HepG2 (cell line): Measurements from ENCODE around the gene HES7. TPM values are rescaled to one million over a fixed set of nuclear protein-coding genes. Genes with fewer than 3 reads are reported as not detected.

ENCODE experiments used
- KLF12 ChIP-seq: sonication (generic); formaldehyde crosslinking; IDR thresholded peaks from 2 replicates; pipeline ENCODE4 v1.4.0; 2020; ENCODE audit warnings: missing genetic modification reagents, borderline replicate concordance
- TRIM24 ChIP-seq: sonication (generic); formaldehyde crosslinking; IDR thresholded peaks from 2 replicates; pipeline ENCODE4 v1.8.0; 2022; ENCODE audit warnings: mild to moderate bottlenecking, missing genetic modification reagents
- ZFP90 ChIP-seq: sonication (generic); formaldehyde crosslinking; IDR thresholded peaks from 2 replicates; pipeline ENCODE4 v1.8.0; 2022; ENCODE audit warnings: missing genetic modification reagents, mild to moderate bottlenecking, inconsistent platforms, borderline replicate concordance
- ZNF101 ChIP-seq: sonication (generic); formaldehyde crosslinking; IDR thresholded peaks from 2 replicates; pipeline ENCODE4 v1.4.0; 2020; ENCODE audit warnings: mild to moderate bottlenecking, low read depth, missing genetic modification reagents, borderline replicate concordance
- ZNF570 ChIP-seq: sonication (generic); formaldehyde crosslinking; IDR thresholded peaks from 2 replicates; pipeline ENCODE4 v1.4.0; 2020; ENCODE audit warnings: mild to moderate bottlenecking, missing genetic modification reagents, borderline replicate concordance
- ZNF607 ChIP-seq: sonication (generic); formaldehyde crosslinking; IDR thresholded peaks from 2 replicates; pipeline ENCODE4 v1.5.1; 2020; ENCODE audit warnings: missing genetic modification reagents, mild to moderate bottlenecking, borderline replicate concordance
- ZNF740 ChIP-seq: sonication (generic); formaldehyde crosslinking; IDR thresholded peaks from 2 replicates; pipeline ENCODE4 v1.4.0; 2020; ENCODE audit warnings: missing genetic modification reagents
- ZNF839 ChIP-seq: sonication (generic); formaldehyde crosslinking; IDR thresholded peaks from 2 replicates; pipeline ENCODE4 v1.4.0; 2020; ENCODE audit warnings: missing genetic modification reagents, mild to moderate bottlenecking, borderline replicate concordance
- ZNF891 ChIP-seq: sonication (generic); formaldehyde crosslinking; IDR thresholded peaks from 2 replicates; pipeline ENCODE4 v1.5.0; 2020; ENCODE audit warnings: mild to moderate bottlenecking, missing genetic modification reagents
- polyA plus RNA-seq, 8 experiments: library from polyadenylated mRNA; depleted of rRNA in 3 of 8; stranded (reverse) in 7 of 8; unstranded in 1 of 8; fragments of >200 nt; fragmentation: Illumina TruSeq in 4 of 8; extraction: Trizol in 4 of 8; gene quantifications; 2 replicates each; pipeline versions ENCODE4 v1.2.1 to v1.2.3, GENCODE V29; 2011 to 2016; ENCODE audit warnings: low read depth in 4 of 8, missing spikeins in 1 of 8, mixed read lengths in 1 of 8; ENCODE audit not compliant: insufficient read depth in 1 of 8
- total RNA-seq, 5 experiments: library from RNA; depleted of rRNA; stranded (reverse); fragments of >200 nt; fragmentation: Illumina TruSeq; extraction: Trizol; gene quantifications; 2 replicates each; pipeline ENCODE4 v1.2.3, GENCODE V29; 2016; ENCODE audit warnings: low read depth in 1 of 5
- TF ChIP-seq, protein P1 (sequence below): sonication (generic); formaldehyde crosslinking; IDR thresholded peaks from 2 replicates; pipeline ENCODE4 v1.4.0; 2020; ENCODE audit warnings: missing genetic modification reagents
- TF ChIP-seq, protein P2 (sequence below): sonication (generic); formaldehyde crosslinking; IDR thresholded peaks from 2 replicates; pipeline ENCODE4 v1.4.0; 2020; ENCODE audit warnings: missing genetic modification reagents, borderline replicate concordance
- TF ChIP-seq, protein P3 (sequence below): IDR thresholded peaks from 2 replicates; pipeline ENCODE4 v1.4.0; 2020; ENCODE audit warnings: mild to moderate bottlenecking, missing genetic modification reagents
- TF ChIP-seq, protein P4 (sequence below): sonication (generic); formaldehyde crosslinking; IDR thresholded peaks from 2 replicates; pipeline ENCODE4 v1.4.0; 2020; ENCODE audit warnings: missing genetic modification reagents, borderline replicate concordance

The HES7 gene
- total and polyA plus RNA-seq, 2 of the 13 experiments (the other 11 are each of a cell fraction or from before 2014, with no cell fraction given) = not detected

DNA sequence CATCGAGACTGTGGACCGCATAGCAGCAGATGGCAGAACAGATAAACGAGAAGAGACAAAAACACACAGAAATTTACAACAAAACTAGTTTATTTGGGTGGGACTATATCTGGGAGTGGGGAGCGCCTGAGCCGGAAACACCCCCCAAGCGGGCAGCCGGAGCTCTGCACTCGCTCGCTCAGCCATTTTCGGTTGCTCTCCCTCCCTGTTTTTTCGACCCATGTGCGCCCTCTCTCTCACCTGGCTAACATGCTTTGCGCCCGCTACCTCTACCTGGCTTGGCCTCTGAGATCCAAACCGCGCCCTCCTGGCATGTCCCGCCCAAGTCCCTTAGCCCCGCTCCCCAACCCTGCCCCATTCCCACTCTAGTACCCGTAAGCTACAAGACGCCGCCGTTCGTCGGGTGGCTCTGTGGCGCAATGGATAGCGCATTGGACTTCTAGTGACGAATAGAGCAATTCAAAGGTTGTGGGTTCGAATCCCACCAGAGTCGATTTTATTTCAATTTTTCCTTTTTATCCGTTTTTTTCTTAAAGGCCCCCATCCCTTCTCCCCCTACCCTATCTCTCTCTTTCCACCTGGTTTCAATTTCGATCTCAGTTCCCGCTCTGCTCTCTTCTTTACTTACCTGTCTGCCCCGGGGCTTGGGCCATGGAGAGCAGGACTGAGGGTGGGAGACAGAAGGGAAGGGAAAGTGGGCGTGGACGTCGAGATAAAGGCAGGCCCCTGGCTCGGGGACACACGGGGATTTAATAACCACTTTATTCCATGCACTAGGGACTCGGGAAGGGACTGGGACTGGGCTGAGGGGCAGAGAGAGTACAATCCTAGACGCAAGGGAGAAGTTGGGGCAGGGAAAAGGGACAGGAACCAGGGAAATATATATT lies 3.1 kb downstream of the HES7 start (continued):
- TF ChIP-seq, protein P1, sequence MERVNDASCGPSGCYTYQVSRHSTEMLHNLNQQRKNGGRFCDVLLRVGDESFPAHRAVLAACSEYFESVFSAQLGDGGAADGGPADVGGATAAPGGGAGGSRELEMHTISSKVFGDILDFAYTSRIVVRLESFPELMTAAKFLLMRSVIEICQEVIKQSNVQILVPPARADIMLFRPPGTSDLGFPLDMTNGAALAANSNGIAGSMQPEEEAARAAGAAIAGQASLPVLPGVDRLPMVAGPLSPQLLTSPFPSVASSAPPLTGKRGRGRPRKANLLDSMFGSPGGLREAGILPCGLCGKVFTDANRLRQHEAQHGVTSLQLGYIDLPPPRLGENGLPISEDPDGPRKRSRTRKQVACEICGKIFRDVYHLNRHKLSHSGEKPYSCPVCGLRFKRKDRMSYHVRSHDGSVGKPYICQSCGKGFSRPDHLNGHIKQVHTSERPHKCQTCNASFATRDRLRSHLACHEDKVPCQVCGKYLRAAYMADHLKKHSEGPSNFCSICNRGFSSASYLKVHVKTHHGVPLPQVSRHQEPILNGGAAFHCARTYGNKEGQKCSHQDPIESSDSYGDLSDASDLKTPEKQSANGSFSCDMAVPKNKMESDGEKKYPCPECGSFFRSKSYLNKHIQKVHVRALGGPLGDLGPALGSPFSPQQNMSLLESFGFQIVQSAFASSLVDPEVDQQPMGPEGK (CRISPR knock-in tag) = peak; percentile 8; the same call in 1 of the 2 replicates
- TF ChIP-seq, protein P2, sequence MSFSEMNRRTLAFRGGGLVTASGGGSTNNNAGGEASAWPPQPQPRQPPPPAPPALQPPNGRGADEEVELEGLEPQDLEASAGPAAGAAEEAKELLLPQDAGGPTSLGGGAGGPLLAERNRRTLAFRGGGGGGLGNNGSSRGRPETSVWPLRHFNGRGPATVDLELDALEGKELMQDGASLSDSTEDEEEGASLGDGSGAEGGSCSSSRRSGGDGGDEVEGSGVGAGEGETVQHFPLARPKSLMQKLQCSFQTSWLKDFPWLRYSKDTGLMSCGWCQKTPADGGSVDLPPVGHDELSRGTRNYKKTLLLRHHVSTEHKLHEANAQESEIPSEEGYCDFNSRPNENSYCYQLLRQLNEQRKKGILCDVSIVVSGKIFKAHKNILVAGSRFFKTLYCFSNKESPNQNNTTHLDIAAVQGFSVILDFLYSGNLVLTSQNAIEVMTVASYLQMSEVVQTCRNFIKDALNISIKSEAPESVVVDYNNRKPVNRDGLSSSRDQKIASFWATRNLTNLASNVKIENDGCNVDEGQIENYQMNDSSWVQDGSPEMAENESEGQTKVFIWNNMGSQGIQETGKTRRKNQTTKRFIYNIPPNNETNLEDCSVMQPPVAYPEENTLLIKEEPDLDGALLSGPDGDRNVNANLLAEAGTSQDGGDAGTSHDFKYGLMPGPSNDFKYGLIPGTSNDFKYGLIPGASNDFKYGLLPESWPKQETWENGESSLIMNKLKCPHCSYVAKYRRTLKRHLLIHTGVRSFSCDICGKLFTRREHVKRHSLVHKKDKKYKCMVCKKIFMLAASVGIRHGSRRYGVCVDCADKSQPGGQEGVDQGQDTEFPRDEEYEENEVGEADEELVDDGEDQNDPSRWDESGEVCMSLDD (CRISPR knock-in tag) = no peak
- TF ChIP-seq ZNF740 (CRISPR knock-in tag) (no peak), ZNF839 (CRISPR knock-in tag) (no peak), ZFP90 (CRISPR knock-in tag) (0 out of 2 replicates have a peak, but pooled peaks have one; percentile 7), ZNF607 (CRISPR knock-in tag) (no peak), ZNF570 (no peak), ZNF891 (no peak), TRIM24 (no peak), KLF12 (CRISPR knock-in tag) (no peak), ZNF101 (CRISPR knock-in tag) (no peak)
- TF ChIP-seq, protein P3, sequence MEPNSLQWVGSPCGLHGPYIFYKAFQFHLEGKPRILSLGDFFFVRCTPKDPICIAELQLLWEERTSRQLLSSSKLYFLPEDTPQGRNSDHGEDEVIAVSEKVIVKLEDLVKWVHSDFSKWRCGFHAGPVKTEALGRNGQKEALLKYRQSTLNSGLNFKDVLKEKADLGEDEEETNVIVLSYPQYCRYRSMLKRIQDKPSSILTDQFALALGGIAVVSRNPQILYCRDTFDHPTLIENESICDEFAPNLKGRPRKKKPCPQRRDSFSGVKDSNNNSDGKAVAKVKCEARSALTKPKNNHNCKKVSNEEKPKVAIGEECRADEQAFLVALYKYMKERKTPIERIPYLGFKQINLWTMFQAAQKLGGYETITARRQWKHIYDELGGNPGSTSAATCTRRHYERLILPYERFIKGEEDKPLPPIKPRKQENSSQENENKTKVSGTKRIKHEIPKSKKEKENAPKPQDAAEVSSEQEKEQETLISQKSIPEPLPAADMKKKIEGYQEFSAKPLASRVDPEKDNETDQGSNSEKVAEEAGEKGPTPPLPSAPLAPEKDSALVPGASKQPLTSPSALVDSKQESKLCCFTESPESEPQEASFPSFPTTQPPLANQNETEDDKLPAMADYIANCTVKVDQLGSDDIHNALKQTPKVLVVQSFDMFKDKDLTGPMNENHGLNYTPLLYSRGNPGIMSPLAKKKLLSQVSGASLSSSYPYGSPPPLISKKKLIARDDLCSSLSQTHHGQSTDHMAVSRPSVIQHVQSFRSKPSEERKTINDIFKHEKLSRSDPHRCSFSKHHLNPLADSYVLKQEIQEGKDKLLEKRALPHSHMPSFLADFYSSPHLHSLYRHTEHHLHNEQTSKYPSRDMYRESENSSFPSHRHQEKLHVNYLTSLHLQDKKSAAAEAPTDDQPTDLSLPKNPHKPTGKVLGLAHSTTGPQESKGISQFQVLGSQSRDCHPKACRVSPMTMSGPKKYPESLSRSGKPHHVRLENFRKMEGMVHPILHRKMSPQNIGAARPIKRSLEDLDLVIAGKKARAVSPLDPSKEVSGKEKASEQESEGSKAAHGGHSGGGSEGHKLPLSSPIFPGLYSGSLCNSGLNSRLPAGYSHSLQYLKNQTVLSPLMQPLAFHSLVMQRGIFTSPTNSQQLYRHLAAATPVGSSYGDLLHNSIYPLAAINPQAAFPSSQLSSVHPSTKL = no peak
- TF ChIP-seq, protein P4, sequence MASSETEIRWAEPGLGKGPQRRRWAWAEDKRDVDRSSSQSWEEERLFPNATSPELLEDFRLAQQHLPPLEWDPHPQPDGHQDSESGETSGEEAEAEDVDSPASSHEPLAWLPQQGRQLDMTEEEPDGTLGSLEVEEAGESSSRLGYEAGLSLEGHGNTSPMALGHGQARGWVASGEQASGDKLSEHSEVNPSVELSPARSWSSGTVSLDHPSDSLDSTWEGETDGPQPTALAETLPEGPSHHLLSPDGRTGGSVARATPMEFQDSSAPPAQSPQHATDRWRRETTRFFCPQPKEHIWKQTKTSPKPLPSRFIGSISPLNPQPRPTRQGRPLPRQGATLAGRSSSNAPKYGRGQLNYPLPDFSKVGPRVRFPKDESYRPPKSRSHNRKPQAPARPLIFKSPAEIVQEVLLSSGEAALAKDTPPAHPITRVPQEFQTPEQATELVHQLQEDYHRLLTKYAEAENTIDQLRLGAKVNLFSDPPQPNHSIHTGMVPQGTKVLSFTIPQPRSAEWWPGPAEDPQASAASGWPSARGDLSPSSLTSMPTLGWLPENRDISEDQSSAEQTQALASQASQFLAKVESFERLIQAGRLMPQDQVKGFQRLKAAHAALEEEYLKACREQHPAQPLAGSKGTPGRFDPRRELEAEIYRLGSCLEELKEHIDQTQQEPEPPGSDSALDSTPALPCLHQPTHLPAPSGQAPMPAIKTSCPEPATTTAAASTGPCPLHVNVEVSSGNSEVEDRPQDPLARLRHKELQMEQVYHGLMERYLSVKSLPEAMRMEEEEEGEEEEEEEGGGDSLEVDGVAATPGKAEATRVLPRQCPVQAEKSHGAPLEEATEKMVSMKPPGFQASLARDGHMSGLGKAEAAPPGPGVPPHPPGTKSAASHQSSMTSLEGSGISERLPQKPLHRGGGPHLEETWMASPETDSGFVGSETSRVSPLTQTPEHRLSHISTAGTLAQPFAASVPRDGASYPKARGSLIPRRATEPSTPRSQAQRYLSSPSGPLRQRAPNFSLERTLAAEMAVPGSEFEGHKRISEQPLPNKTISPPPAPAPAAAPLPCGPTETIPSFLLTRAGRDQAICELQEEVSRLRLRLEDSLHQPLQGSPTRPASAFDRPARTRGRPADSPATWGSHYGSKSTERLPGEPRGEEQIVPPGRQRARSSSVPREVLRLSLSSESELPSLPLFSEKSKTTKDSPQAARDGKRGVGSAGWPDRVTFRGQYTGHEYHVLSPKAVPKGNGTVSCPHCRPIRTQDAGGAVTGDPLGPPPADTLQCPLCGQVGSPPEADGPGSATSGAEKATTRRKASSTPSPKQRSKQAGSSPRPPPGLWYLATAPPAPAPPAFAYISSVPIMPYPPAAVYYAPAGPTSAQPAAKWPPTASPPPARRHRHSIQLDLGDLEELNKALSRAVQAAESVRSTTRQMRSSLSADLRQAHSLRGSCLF = no peak
